Measurements from ENCODE around the gene BZW2.

BZW2 gene

GRCh38 chr7:16755397-16755796, 109.4 kb downstream of the BZW2 start:
- TF ChIP-seq CTCF (IDR thresholded peaks at IDR 0.05; ENCODE audit: borderline replicate concordance, control extremely low read depth, extremely low read depth, insufficient read depth, missing control alignments): no peak
- no peak for DNase-seq (ENCODE audit: low spot score)
- in situ Hi-C loops (cut with MboI; ENCODE audit: low sequenced_read_pairs, unreplicated experiment): no loop called here

Data from GM13976 (cell line).